NCI-H2196 (cell line): Measurements from ENCODE around the gene PTN.

Experiments used
- DNase-seq: peaks from one replicate; lab custom pipeline; 2025; ENCODE audit not compliant: unreplicated experiment; lab: John Stamatoyannopoulos, UW

The PTN gene

GRCh38 chr7:137324796-137325696 lies 18.5 kb downstream of the PTN start:
- no peak for DNase-seq

DNA sequence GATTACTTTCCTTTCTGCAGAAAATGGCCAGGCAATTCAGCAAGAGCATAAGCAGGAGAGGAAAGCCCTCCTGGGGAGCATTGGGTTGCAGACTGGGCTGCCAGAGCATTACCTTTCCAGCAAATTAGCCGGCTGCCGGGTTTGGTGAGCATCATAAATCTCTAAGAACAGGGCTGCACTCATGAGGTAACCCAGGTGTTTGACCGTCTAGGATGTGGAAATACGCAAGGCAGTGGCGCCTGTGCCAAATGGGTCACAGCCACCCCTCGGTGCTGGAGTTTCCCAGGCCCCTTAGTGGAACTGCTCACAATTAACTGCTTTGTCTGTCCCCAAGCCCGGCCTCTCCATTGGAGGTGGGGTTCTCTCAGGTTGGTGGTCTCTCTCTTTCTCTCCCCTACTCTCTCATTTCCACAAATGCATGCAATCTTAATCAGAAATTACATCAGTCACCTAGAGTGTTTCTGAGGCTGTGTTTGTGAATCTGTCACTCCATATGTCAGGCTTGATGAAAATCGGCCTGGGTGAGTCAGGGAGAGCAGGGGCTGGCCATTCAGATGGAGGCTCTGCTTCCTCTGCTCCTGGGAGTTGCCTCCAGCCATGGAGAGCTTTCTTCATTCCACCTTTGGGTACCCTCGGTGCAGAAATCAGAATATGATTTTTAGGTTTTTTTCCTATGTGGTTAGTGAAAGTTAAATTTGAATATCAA lies 26.7 kb downstream of the PTN start:
- DNase-seq: no peak

GRCh38 chr7:137313201-137313600 lies 30.3 kb downstream of the PTN start:
- no peak for DNase-seq

GRCh38 chr7:137306748-137307147 lies 36.8 kb downstream of the PTN start:
- no peak for DNase-seq

DNA sequence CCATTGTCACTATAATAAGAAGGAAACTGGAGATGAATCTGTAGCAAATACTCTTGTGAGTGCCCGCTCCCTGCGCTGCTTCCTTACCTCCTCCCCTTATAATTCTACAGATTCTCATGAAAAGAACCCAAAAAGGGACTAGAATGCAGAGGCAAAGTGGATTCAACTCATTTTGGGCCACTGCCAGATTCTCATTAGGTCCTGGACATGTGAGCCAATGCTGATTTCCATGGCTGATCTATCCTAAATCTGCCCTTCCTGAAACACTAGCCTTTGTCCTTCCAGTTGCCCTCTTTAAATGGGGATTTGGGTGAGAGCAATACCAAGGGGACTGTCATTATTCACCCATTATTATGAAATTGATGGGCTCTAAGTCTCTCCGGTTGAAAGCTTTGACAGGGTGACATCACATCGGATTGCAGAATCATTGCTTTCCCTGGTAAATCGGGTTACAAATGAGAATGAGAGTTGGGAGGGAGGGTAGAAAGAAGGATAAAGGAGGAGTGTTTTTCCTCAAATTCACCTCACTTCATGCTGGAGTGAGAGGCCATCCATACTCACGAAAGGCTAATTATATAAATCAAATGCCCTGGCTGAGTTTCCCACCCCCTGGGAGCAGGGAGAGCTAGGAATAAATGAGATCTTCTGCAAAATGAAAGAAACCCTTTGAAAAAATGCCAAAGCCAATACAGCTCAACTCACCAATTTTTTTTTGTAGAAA lies 37.5 kb downstream of the PTN start:
- DNase-seq: no peak

DNA sequence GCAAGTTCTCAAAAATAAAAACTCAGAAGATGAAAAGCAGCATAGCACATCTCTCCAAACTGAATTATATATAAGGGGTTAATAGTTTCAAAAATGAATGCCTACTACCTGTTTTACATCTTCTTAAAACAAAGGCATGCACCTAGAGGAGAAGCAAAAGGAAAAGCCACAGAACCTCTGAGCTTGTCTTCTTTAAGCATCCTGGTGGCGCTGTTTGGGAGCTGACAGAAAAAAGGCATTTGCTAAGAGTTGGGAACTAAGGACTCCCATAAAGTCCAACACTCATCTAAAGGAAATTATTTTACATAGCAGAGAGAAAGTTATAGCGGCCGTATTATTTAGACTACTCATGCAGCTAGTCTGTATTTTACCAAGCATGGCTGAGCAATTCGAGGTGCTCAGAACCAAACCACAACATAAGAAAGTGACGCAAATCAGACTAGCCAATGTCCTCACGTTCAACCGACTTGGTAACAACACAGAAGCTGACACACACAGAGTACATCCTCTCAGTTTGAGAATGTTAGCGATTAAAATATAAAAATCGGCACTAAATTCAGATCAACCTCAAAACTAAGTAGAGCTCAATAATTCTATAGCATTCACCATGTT lies 38.8 kb downstream of the PTN start:
- no peak for DNase-seq

- no peak for DNase-seq
Observed at GRCh38 chr7:137304165-137304564, 39.4 kb downstream of the PTN start.

DNA sequence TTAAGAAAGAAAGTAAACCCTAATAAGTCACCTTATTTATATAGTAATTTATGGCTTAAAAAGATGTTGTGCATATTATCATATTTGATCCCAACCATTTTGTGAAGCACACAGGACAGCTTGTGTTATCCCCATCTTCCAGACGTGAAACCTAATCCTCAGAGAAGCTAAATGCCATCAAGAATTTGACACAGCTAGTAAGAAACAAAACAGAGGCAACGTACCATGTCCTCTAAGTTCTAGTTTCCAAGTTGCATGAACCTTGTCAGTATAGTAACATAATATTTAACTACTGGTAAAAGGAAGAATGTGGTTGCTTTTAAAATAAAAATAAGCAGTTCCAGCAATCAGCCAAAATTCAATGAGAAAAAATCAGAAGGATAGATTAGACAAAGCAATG lies 41.5 kb downstream of the PTN start:
- no peak for DNase-seq

GRCh38 chr7:137298464-137298794 lies 45.1 kb downstream of the PTN start:
- DNase-seq: no peak

DNA sequence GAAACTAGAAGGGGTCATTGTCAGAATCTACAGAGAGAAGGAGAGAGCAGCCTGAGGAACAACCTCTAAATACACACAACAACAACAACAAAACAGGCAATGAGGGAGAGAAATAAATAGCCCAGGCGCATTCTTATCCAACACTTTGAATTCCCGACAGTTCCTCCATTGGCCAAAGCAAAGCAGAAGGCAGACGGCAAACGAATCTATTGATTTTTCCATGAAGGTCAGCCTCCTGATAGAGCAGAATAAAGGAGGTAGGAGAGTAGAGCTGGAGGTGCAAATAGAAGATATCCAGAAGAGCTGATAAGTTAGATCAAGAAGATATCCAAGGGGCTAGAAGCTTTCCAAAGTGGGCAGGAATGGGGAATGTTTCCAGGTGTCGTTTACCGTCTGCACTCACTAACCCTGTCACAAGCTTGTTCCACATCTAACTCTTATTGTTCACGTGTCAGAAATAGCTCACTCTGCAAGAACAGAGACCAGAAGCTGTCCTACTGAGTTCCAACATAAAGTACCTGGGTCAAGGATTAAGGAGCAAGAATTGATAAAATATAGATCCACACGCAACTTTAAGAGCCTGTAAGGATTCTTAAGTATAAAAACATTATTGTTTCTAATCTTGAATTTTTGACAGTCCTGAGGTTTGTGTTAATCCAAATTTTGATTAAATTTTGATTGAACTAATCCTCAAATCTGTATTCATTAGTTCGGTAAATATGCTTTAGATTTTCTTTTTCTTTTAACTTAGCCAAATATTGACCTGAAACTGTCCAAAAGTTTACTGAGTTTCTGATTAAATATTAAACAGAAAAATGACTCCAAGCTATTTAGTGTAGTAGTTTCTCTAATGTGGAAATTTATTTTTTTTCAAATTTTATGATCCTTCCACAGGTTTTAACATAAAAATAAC lies 45.7 kb downstream of the PTN start:
- no peak for DNase-seq

DNA sequence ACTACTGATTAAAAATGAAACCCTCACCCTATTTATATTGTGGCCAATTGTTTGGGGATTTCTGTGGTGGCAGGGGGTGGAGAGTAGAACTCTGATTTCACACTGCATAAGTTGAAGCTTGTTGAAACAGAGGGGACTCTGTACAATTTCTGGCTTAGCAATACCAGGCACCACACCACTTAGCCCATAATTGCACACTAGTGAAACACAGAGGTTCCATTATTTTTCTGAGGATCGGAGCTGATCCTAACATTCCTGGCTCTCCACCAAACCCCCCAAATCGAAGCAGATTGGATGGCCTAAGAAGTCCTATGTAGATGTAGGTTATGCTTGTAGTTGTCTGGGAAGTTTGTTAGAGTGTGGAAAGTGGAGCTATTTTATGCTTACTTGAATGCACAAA lies 47.0 kb downstream of the PTN start:
- no peak for DNase-seq

GRCh38 chr7:137295739-137296324 lies 47.7 kb downstream of the PTN start:
- no peak for DNase-seq

- DNase-seq: no peak
Observed at GRCh38 chr7:137289101-137289500, 54.4 kb downstream of the PTN start.

- DNase-seq: no peak
Observed at GRCh38 chr7:137287651-137288258, 55.8 kb downstream of the PTN start.

DNA sequence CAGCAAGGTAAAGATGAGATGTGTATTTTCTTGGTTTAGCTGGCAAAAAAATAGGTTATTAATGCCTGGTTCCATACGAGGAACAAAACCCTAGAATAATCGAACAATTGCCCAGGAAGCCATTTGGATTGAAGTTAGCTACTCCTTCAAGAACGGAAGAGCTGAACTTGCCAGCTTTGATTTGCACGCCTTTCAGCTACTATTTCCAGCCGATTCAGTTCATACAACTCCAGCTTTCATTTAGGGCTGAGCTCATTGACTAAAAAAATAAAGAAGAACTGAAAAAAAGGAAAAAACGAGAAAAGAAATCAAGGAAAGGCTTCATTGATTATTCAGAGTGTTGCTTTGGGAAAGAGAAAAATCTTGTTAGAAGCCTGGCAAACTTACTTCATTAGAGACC lies 60.4 kb downstream of the PTN start:
- no peak for DNase-seq

- no peak for DNase-seq
Observed at GRCh38 chr7:137282043-137282442, 61.5 kb downstream of the PTN start.

DNA sequence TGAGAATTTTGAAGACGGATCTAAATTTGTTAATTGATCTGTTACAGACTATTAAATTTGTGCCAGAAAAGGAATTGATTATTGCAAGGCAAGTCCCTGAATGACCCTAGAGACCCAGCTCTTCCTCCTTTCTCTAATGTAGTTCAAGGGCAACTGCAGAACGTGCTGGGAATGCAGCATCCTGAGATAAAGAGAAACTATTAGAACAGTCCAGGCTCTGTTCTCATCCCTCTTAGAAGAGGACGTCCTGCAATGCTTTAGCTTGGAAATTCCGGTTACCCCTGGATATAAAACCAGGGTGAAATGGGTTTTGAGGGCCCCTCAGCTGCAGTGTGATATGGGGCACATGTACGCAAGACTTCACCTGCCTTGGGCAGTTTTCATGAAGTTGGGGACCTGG lies 67.3 kb downstream of the PTN start:
- no peak for DNase-seq

DNA sequence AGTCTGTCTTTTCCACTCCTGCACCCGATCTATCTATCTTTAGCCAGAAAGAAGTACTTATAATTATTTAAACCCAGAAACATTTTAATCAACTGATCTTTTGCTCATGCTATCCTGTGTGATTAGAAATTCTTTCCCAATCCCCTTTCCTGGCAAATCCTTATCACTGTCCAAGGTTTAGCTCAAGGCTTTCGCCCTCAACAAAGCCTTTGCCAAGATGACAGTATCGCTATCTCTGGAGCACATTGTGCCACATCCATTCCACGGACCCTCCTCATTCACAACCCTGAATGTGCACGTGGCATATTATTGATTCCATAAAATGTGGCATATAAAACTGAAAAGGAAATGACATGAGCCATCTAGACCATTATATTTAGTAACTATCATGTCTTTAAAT lies 71.3 kb downstream of the PTN start:
- DNase-seq: no peak

DNA sequence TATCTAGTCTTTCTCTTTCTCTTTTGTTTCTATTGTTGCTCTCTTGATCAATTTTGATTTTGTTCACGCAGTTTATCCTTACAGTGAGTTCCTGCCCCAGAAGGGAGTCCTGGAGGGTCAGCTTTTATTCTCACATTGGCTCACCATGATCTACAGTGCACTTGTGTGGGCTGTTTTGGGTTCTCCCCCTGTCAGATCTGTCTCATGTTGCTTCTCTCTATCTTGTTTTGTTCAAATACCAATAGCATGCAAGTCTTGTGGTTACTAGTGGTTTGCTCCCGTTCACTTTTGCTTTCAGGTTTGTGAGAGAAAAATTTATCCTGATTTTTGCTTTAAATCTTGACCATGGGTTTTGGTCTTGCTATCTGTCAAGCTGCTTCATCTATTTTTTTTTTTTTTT lies 74.3 kb downstream of the PTN start:
- DNase-seq: no peak
